Vagina (tissue), 2 donors: ENCODE measurements around the gene SLC22A5. TPM values are rescaled to one million over a fixed set of nuclear protein-coding genes. Genes with fewer than 3 reads are reported as not detected.
A peak's percentile ranks its signal among the peaks of the same experiment; 100 is the strongest.

Experiments used
- DNase-seq, 2 donors: peaks; one replicate each; pipeline ENCODE4 v3.0.0-alpha.2; 2017; ENCODE audit errors: extremely low spot score in 2 of 2
- H3K27ac ChIP-seq: fragments of 200-600 bp; sonication (generic); one replicate; pipeline ENCODE4 v1.5.1; 2019
- H3K27me3 ChIP-seq: fragments of 200-600 bp; sonication (generic); one replicate; pipeline ENCODE4 v1.5.1; 2019
- H3K36me3 ChIP-seq, 2 donors: fragments of 200-600 bp; sonication (generic); one replicate each; pipeline ENCODE4 v1.5.1; 2017 to 2019
- H3K4me1 ChIP-seq: fragments of 200-600 bp; sonication (generic); one replicate; pipeline ENCODE4 v1.5.1; 2019
- H3K4me3 ChIP-seq, 2 donors: fragments of 200-600 bp; sonication (generic); 1 replicate in 1 of 2; 2 replicates in 1 of 2; pipeline ENCODE4 v1.5.1; 2016 to 2019
- H3K9me3 ChIP-seq: fragments of 200-600 bp; sonication (generic); one replicate; pipeline ENCODE4 v1.5.1; 2019
- POLR2A ChIP-seq, 2 donors: fragments of 450-650 bp; IDR thresholded peaks; one replicate each; pipeline ENCODE4 v1.6.1; 2017; ENCODE audit warnings: antibody characterized with exemption in 2 of 2, mild to moderate bottlenecking in 2 of 2, moderate library complexity in 2 of 2
- POLR2AphosphoS5 ChIP-seq, 2 donors: sonication (generic); formaldehyde crosslinking; IDR thresholded peaks; one replicate each; pipeline ENCODE4 v1.9.0; 2017; ENCODE audit warnings: antibody characterized with exemption in 2 of 2, mild to moderate bottlenecking in 2 of 2, low read depth in 1 of 2; ENCODE audit not compliant: insufficient read depth in 1 of 2
- intact Hi-C: fragments of 100-400 bp; cut with DNase I; formaldehyde crosslinking; loops from one replicate; pipeline ENCODE4 v1.15.1; 2023
- total RNA-seq: library from RNA; depleted of rRNA; stranded (reverse); fragments of >200 nt; gene quantifications from one replicate; pipeline ENCODE4 v1.2.3, GENCODE V29; 2016
- TF ChIP-seq, protein P1 (sequence below), 3 experiments: fragments of 450-650 bp in 2 of 3; fragments of 200-600 bp in 1 of 3; sonication (generic) in 1 of 3; IDR thresholded peaks; one replicate each; pipeline ENCODE4 v1.5.1; 2017 to 2019; ENCODE audit warnings: antibody characterized with exemption in 3 of 3, mild to moderate bottlenecking in 2 of 3, moderate library complexity in 2 of 3

The SLC22A5 gene
- total RNA-seq, 1 donor from 2014 or later, result 15.2 TPM

DNA sequence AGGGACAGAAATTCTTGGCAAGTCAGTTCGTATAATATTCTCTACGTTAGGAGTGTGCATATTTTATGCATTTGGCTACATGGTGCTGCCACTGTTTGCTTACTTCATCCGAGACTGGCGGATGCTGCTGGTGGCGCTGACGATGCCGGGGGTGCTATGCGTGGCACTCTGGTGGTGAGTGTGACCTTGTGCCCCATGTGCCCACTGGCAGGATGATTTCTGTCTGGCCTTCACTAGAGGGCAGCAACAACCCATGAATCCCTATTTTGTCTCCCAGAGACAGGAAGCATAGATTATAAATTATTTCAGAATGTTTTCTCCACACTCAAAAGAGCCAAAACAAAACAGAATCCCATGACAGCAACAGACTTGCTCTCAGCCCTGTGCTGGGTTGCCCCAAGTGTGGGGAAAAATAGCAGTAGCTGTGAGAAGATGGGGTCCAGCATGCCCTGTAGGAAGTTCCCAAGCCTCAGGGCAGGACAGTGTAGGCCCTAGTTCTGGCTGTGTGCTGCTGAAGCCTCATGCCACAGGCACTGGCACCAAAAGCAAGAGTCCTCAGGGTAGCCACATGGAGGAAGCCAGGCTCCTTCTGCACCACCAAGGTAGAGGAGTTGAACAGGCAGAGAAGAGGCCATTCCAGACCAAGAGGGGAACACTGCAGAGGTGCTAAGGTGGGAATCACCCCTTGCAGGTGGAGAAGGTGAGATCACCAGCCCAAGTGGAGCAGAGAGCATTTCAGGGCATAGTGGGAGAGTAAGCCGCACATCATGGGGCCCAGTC, 16.0 kb downstream of the SLC22A5 start:
- peaks cover 56% of the 10 kb centered on the region for H3K4me1 ChIP-seq
- peak in 1 of 2 donors; percentile 88 for DNase-seq
- TF ChIP-seq POLR2A (IDR thresholded peaks at IDR 0.05) (no peak), POLR2AphosphoS5 (IDR thresholded peaks at IDR 0.05; ENCODE audit: insufficient read depth in 1 of 2, low read depth in 1 of 2) (no peak)
- TF ChIP-seq, protein P1, sequence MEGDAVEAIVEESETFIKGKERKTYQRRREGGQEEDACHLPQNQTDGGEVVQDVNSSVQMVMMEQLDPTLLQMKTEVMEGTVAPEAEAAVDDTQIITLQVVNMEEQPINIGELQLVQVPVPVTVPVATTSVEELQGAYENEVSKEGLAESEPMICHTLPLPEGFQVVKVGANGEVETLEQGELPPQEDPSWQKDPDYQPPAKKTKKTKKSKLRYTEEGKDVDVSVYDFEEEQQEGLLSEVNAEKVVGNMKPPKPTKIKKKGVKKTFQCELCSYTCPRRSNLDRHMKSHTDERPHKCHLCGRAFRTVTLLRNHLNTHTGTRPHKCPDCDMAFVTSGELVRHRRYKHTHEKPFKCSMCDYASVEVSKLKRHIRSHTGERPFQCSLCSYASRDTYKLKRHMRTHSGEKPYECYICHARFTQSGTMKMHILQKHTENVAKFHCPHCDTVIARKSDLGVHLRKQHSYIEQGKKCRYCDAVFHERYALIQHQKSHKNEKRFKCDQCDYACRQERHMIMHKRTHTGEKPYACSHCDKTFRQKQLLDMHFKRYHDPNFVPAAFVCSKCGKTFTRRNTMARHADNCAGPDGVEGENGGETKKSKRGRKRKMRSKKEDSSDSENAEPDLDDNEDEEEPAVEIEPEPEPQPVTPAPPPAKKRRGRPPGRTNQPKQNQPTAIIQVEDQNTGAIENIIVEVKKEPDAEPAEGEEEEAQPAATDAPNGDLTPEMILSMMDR (IDR thresholded peaks at IDR 0.05), result peak; percentile 39 to 78 (median 45)

DNA sequence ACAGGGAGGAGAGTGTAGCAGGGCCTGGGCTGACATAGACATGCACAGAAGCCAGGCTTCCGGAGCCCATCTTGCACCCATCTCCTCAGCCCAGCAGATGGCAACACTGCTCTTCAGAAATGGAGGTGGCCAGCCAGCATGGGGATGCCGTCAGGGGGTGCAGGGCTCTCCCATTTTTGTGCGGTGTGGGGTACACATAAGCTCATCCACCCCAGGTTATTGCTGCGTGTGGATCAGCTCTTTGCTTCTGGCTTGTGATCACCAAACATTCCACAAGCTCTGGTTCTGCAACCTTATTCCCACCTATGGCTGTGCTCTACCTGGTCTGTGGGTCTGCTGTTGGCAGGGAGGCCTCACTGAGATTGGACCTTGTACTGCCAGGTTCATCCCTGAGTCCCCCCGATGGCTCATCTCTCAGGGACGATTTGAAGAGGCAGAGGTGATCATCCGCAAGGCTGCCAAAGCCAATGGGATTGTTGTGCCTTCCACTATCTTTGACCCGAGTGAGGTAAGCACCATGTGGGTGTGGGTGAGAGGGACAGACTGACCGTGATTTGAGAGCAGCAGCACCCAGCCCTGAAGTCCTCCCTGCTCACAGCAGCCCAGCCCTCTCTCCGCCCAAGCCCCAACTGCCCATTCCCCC, 17.3 kb downstream of the SLC22A5 start:
- intact Hi-C loops, result no loop called here
- peak in 1 of 2 donors; percentile 93 for DNase-seq

More for the DNA sequence above, 16.0 kb downstream of the SLC22A5 start:
- Histone ChIP-seq H3K9me3 (no peaks in the 10 kb centered on the region), H3K27me3 (no peaks in the 10 kb centered on the region), H3K27ac (peak overlapping the region; percentile 91), H3K4me3 (no peak overlapping the region), H3K36me3 (peaks cover 0 to 10% of the 10 kb centered on the region in 2 donors)
- intact Hi-C loops, result loop anchor here (2.0 kb wide), 1 partner anchor 117 kb away; no protein-coding TSS in a partner anchor

DNA sequence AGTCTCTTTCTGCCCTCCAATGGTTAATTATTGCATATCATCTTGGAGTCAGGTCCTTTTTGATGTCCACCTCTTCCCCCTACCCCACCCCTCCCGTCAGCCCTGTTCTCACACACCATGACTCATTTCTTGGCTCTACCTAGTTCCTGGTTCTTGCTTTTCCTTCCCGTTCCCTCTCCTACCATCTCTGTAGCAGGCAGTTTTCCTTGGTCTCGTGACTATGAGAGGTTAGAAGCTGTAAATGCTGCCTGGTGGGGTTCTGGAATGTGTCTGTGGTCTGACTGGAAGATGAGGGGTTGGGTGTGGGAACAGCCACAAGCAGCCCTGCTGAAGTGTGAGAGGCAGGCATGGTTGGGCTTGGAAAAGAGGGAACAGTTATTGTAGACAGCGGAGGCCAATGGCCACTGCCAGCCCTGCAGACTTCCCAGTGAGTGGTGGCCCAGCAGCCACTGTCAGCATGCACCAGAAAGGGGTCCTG, 18.2 kb downstream of the SLC22A5 start:
- peak in 1 of 2 donors; percentile 95 for DNase-seq
- H3K27ac ChIP-seq, result peak overlapping the region; percentile 91
- H3K36me3 ChIP-seq, result peaks cover 0 to 10% of the 10 kb centered on the region in 2 donors
- no peaks in the 10 kb centered on the region for H3K27me3 ChIP-seq
- peaks cover 57% of the 10 kb centered on the region for H3K4me1 ChIP-seq
- no peaks in the 10 kb centered on the region for H3K9me3 ChIP-seq
- no peak overlapping the region for H3K4me3 ChIP-seq
- intact Hi-C loops, result loop anchor here (1.0 kb wide), 1 partner anchor 26 kb away; no protein-coding TSS in a partner anchor
- peak in 1 of 2 donors; percentile 74 for TF ChIP-seq POLR2AphosphoS5 (IDR thresholded peaks at IDR 0.05; ENCODE audit: insufficient read depth in 1 of 2, low read depth in 1 of 2)
- TF ChIP-seq, protein P1 (IDR thresholded peaks at IDR 0.05), result no peak

More for the DNA sequence above, 17.3 kb downstream of the SLC22A5 start:
- Histone ChIP-seq H3K4me3 (no peak overlapping the region), H3K36me3 (peaks cover 0 to 10% of the 10 kb centered on the region in 2 donors), H3K27me3 (no peaks in the 10 kb centered on the region), H3K9me3 (no peaks in the 10 kb centered on the region), H3K4me1 (peaks cover 57% of the 10 kb centered on the region), H3K27ac (peak overlapping the region; percentile 91)
- TF ChIP-seq, protein P1 (IDR thresholded peaks at IDR 0.05), result peak; percentile 71 to 88 (median 76)
- TF ChIP-seq POLR2A (IDR thresholded peaks at IDR 0.05), result no peak
- peak in 1 of 2 donors; percentile 44 for TF ChIP-seq POLR2AphosphoS5 (IDR thresholded peaks at IDR 0.05; ENCODE audit: insufficient read depth in 1 of 2, low read depth in 1 of 2)

DNA sequence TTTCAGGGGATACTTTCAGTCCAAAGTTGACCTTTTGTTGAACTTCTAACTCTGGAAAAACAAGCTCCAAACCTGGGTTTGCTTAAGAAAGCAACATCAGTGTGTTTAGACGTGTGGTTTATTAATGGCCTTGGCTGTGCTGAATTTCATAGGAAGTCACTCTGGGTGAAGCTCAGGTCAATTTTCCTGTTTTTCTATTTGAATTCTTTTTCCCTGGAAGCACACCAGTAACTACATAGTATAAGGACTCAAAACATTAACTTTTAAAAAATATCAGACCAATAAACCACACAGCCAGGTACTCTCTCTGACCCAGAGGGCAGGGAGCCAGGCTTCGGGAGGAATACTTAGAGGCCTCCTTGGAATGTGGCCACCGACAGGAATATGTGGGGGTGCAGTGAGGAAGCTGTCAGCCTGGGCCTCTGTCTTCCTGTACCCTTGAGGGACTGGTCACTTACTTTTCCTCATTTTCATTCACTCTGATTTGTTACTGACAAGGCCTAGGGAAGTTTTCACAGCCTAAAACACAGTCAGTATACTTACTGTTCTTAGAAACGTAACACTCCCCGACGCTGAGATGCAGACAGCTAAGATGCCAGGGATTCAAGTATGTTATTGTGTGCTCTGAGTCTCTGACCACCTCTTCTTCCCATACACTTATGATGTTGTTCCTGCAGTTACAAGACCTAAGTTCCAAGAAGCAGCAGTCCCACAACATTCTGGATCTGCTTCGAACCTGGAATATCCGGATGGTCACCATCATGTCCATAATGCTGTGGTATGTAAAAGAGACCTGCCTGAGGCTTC, 18.9 kb downstream of the SLC22A5 start:
- H3K9me3 ChIP-seq, result no peaks in the 10 kb centered on the region
- TF ChIP-seq, protein P1 (IDR thresholded peaks at IDR 0.05), result no peak
- TF ChIP-seq POLR2AphosphoS5 (IDR thresholded peaks at IDR 0.05; ENCODE audit: insufficient read depth in 1 of 2, low read depth in 1 of 2) (no peak), POLR2A (IDR thresholded peaks at IDR 0.05) (no peak)
- peak overlapping the region; percentile 91 for H3K27ac ChIP-seq
- intact Hi-C loops, result loop anchor here (1.0 kb wide), 1 partner anchor 25 kb away; no protein-coding TSS in a partner anchor
- peak in 1 of 2 donors; percentile 87 for DNase-seq
- peaks cover 59% of the 10 kb centered on the region for H3K4me1 ChIP-seq
- H3K36me3 ChIP-seq, result peaks cover 0 to 10% of the 10 kb centered on the region in 2 donors
- no peak overlapping the region for H3K4me3 ChIP-seq
- no peaks in the 10 kb centered on the region for H3K27me3 ChIP-seq
